Progenitor cell of endocrine pancreas (in vitro differentiated cells): ENCODE data around the gene KLF3. TPM values are rescaled to one million over a fixed set of nuclear protein-coding genes. Genes with fewer than 3 reads are reported as not detected.

Experiments
- DNase-seq: peaks from one replicate; pipeline ENCODE4 v3.0.0; 2021; ENCODE audit warnings: low spot score; ENCODE audit not compliant: unreplicated experiment
- H3K27ac Mint-ChIP-seq: 2 replicates; pipeline ENCODE4 v1.8.0; 2021; ENCODE audit warnings: mild to moderate bottlenecking, moderate library complexity, mixed read lengths
- H3K27me3 Mint-ChIP-seq: 2 replicates; pipeline ENCODE4 v1.8.0; 2021; ENCODE audit warnings: mixed read lengths
- H3K36me3 Mint-ChIP-seq: 2 replicates; pipeline ENCODE4 v1.8.0; 2022; ENCODE audit warnings: mixed read lengths; ENCODE audit not compliant: insufficient read depth
- H3K4me1 Mint-ChIP-seq: 2 replicates; pipeline ENCODE4 v1.8.0; 2021; ENCODE audit warnings: low read depth, mixed read lengths
- H3K4me3 Mint-ChIP-seq: 2 replicates; pipeline ENCODE4 v1.8.0; 2021; ENCODE audit warnings: low read depth, mild to moderate bottlenecking, moderate library complexity, mixed read lengths
- H3K9me3 Mint-ChIP-seq: 2 replicates; pipeline ENCODE4 v1.8.0; 2021; ENCODE audit warnings: low read depth, mixed read lengths
- total RNA-seq: library from RNA; stranded (reverse); gene quantifications from 2 replicates; pipeline ENCODE4 v1.2.1, GENCODE V29; 2021
- TF ChIP-seq, protein P1 (sequence below): fragments of 200-600 bp; sonication (generic); IDR thresholded peaks from one replicate; pipeline ENCODE4 v1.5.0; 2021; ENCODE audit warnings: antibody characterized with exemption, mild to moderate bottlenecking; ENCODE audit not compliant: unreplicated experiment

Gene KLF3
- total RNA-seq, 1 donor from 2014 or later: 97.1 TPM

GRCh38 chr4:38663090-38663800, 754 bp upstream of the KLF3 start:
- peak; percentile 78 for DNase-seq
- peak overlapping the region; percentile 97 for H3K27ac Mint-ChIP-seq
- peak overlapping the region; percentile 76 for H3K4me3 Mint-ChIP-seq
- TF ChIP-seq, protein P1, sequence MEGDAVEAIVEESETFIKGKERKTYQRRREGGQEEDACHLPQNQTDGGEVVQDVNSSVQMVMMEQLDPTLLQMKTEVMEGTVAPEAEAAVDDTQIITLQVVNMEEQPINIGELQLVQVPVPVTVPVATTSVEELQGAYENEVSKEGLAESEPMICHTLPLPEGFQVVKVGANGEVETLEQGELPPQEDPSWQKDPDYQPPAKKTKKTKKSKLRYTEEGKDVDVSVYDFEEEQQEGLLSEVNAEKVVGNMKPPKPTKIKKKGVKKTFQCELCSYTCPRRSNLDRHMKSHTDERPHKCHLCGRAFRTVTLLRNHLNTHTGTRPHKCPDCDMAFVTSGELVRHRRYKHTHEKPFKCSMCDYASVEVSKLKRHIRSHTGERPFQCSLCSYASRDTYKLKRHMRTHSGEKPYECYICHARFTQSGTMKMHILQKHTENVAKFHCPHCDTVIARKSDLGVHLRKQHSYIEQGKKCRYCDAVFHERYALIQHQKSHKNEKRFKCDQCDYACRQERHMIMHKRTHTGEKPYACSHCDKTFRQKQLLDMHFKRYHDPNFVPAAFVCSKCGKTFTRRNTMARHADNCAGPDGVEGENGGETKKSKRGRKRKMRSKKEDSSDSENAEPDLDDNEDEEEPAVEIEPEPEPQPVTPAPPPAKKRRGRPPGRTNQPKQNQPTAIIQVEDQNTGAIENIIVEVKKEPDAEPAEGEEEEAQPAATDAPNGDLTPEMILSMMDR: no peak
- no peaks in the 10 kb centered on the region for H3K27me3 Mint-ChIP-seq
- peaks cover 6% of the 10 kb centered on the region for H3K9me3 Mint-ChIP-seq
- peaks cover 32% of the 10 kb centered on the region for H3K4me1 Mint-ChIP-seq
- H3K36me3 Mint-ChIP-seq: peaks cover 11% of the 10 kb centered on the region

DNA sequence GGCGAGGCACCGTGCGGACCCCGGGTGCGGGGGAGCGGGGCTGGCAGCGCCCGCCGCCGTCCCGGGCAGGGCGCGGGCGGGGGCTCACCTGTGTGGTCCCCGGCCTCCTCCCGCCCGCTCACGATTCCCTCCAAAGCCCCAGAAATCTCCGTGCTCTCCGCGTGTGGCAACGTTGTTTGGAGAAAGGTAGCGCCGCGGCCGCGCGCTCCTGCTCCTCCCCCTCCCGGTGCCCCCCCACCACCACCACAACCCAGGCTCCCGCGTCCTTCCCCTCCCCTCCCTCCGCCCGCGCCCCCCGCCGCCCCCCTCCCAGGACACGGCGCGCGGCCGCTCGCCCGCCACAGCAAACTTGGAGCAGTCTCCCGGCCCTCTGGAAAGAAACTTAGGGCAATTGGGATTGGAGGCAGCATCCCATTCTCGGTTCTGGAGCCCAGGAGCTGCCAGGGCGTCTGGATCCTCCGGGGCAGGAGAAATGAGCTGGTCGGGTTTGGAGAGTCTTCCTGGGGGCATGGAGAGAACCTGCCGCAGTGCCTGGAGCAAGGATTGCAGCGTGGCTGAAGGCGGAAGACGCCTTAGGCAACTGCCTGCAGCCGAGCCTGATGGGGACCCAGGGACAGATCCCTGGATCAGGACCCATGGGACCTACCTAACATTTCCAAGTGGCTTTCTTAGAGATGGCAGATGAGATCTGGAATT, 855 bp downstream of the KLF3 start:
- TF ChIP-seq, protein P1: no peak
- Mint-ChIP-seq H3K9me3 (peaks cover 6% of the 10 kb centered on the region), H3K4me3 (peak overlapping the region; percentile 95), H3K27ac (peak overlapping the region; percentile 100), H3K27me3 (no peaks in the 10 kb centered on the region), H3K36me3 (peaks cover 11% of the 10 kb centered on the region), H3K4me1 (peaks cover 44% of the 10 kb centered on the region)
- DNase-seq: peak; percentile 51

DNA sequence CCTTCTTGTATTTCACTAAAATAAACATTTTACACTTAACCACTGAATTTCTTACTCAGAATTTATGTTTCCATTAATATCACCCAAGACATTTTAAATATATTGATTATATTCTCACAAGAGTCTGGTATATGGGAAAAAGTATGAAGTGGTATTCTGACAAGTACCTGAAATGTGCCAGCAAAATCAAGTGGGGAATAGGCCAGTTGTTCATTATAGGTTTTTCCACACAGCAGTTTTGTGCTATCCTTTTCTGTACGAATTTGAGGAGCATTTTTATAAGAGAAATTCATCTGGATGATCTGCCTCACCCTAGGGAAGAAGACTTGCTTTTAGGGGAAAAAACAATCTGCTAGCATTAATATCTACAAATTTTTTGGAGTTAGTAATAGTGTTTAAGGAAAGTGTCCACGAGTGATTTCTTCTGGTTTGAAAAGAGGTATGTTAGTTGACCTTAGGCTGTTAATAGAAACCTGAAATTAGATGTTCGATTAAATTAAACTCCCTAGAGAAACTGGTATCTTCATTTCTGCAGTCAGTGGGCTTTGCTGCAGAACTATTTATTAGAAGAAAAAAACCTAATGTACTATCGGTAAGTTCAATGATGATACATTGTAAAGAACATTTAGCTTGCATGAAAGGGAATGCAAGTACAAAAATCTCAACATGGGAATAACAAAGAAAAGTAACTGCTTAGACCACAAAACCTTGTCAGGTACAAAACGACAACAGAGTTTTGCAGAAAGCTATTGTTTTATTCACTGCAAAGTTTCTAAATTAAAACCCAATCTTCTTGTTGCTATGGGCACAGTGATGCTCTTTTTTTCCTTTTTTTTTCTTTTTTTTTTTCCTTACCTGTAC, 1.8 kb downstream of the KLF3 start:
- Mint-ChIP-seq H3K9me3 (peaks cover 4% of the 10 kb centered on the region), H3K27ac (peak overlapping the region; percentile 100), H3K4me3 (peak overlapping the region; percentile 95), H3K4me1 (peaks cover 53% of the 10 kb centered on the region), H3K36me3 (peaks cover 10% of the 10 kb centered on the region), H3K27me3 (no peaks in the 10 kb centered on the region)
- DNase-seq: no peak
- TF ChIP-seq, protein P1: no peak

- Mint-ChIP-seq H3K9me3 (peaks cover 3% of the 10 kb centered on the region), H3K36me3 (peaks cover 12% of the 10 kb centered on the region), H3K27ac (peak overlapping the region; percentile 100), H3K27me3 (no peaks in the 10 kb centered on the region), H3K4me1 (peaks cover 61% of the 10 kb centered on the region), H3K4me3 (peak overlapping the region; percentile 95)
- DNase-seq: no peak
- TF ChIP-seq, protein P1: peak; percentile 8
Measured at GRCh38 chr4:38666766-38667084, 2.7 kb downstream of the KLF3 start.
